HCT116 (cell line): ENCODE data around the gene SLCO2B1. TPM values are rescaled to one million over a fixed set of nuclear protein-coding genes. Genes with fewer than 3 reads are reported as not detected.

Source experiments
- ATAC-seq: fragments of 200-7000 bp; cut with Tn5 transposase; 2 replicates; pipeline ENCODE4 v1.9.1; 2020; ENCODE audit warnings: mild to moderate bottlenecking, moderate library complexity
- BruUV-seq: library from RNA; stranded (reverse); fragments of 400-500 nt; replicated peaks from 2 replicates; lab custom pipeline; 2021; lab: Mats Ljungman, UMichigan
- CTCF ChIA-PET: fragments of 300-600 bp; sonication (Branson Sonifier 250); formaldehyde crosslinking; loops from one replicate; lab custom pipeline; 2021; ENCODE audit warnings: antibody characterized with exemption; lab: Charles Lee
- POLR2A ChIA-PET: fragments of 300-600, 350-600 bp; sonication (Branson Sonifier 250); formaldehyde crosslinking; loops from one replicate; lab custom pipeline; 2021; ENCODE audit warnings: antibody characterized with exemption; lab: Charles Lee
- RAD21 ChIA-PET, 2 experiments: fragments of 300-600 bp; sonication (Branson Sonifier 250); formaldehyde crosslinking; loops; one replicate each; lab custom pipeline; 2023; ENCODE audit warnings: low total read pairs in 2 of 2; ENCODE audit not compliant: uncharacterized antibody in 2 of 2, unreplicated experiment in 2 of 2, low non-redundant PET in 1 of 2; lab: Charles Lee
- DNase-seq: peaks from one replicate; pipeline ENCODE4 v3.0.0-alpha.2; 2010; ENCODE audit warnings: low read depth, low spot score
- H2AFZ ChIP-seq: fragments of 200-600 bp; shearing (Covaris generic), sonication (generic); 2 replicates; pipeline ENCODE4 v1.6.1; 2017; ENCODE audit warnings: low read depth, mixed run types, mixed read lengths, antibody characterized with exemption, low read length; ENCODE audit not compliant: poor library complexity, severe bottlenecking
- H3K27ac ChIP-seq: 2 replicates; pipeline ENCODE4 v1.5.1; 2012; ENCODE audit warnings: low read depth, low read length
- H3K27me3 ChIP-seq: fragments of 200-600 bp; sonication (generic); 2 replicates; pipeline ENCODE4 v1.6.1; 2016; ENCODE audit warnings: mixed run types, low read length, mixed read lengths; ENCODE audit not compliant: insufficient read depth
- H3K36me3 ChIP-seq, 2 experiments: fragments of 200-500 bp in 1 of 2; fragments of 200-600 bp in 1 of 2; sonication (Bioruptor generic) in 1 of 2; sonication (generic) in 1 of 2; 2 replicates each; pipeline versions ENCODE4 v1.5.1 to v1.6.1; 2014 to 2016; ENCODE audit warnings: low read length in 2 of 2, inconsistent platforms in 1 of 2, mixed read lengths in 1 of 2, mixed run types in 1 of 2; ENCODE audit not compliant: insufficient read depth in 2 of 2, control insufficient read depth in 1 of 2
- H3K4me1 ChIP-seq, 2 experiments: fragments of 200-600 bp in 1 of 2; sonication (generic) in 1 of 2; 2 replicates each; pipeline versions ENCODE4 v1.5.1 to v1.6.1; 2012 to 2017; ENCODE audit warnings: low read length in 2 of 2, inconsistent platforms in 1 of 2, mild to moderate bottlenecking in 1 of 2, mixed read lengths in 1 of 2, mixed run types in 1 of 2, moderate library complexity in 1 of 2; ENCODE audit not compliant: insufficient read depth in 2 of 2, control insufficient read depth in 1 of 2
- H3K4me2 ChIP-seq: fragments of 200-600 bp; sonication (generic); 2 replicates; pipeline ENCODE4 v1.6.1; 2017; ENCODE audit warnings: mixed run types, low read length, mixed read lengths
- H3K4me3 ChIP-seq, 2 experiments: fragments of 200-600 bp in 1 of 2; sonication (generic) in 1 of 2; replicated peaks in 1 of 2; 2 replicates each; pipeline ENCODE4 v1.5.1; 2011 to 2016; ENCODE audit warnings: low read length in 2 of 2, control low read depth in 1 of 2, low read depth in 1 of 2, mild to moderate bottlenecking in 1 of 2, mixed read lengths in 1 of 2, mixed run types in 1 of 2
- H3K79me2 ChIP-seq: fragments of 200-600 bp; sonication (generic); 2 replicates; pipeline ENCODE4 v1.6.1; 2017; ENCODE audit warnings: mild to moderate bottlenecking, mixed run types, low read length, moderate library complexity, mixed read lengths; ENCODE audit not compliant: insufficient read depth
- H3K9ac ChIP-seq: fragments of 200-600 bp; sonication (generic); 2 replicates; pipeline ENCODE4 v1.6.1; 2016; ENCODE audit warnings: low read length, mixed read lengths
- H3K9me2 ChIP-seq: fragments of 200-600 bp; sonication (generic), shearing (Covaris generic); 2 replicates; pipeline ENCODE4 v1.6.1; 2017; ENCODE audit warnings: mixed run types, mild to moderate bottlenecking, moderate library complexity; ENCODE audit not compliant: insufficient read depth
- H3K9me3 ChIP-seq, 2 experiments: fragments of 200-500 bp in 1 of 2; fragments of 200-600 bp in 1 of 2; sonication (Bioruptor generic) in 1 of 2; sonication (generic) in 1 of 2; 2 replicates each; pipeline ENCODE4 v1.6.1; 2014 to 2017; ENCODE audit warnings: low read length in 2 of 2, mixed read lengths in 2 of 2, inconsistent platforms in 1 of 2, low read depth in 1 of 2, mild to moderate bottlenecking in 1 of 2, mixed run types in 1 of 2, moderate library complexity in 1 of 2; ENCODE audit not compliant: control insufficient read depth in 1 of 2, insufficient read depth in 1 of 2
- H4K20me1 ChIP-seq: fragments of 200-600 bp; sonication (generic), shearing (Covaris generic); 2 replicates; pipeline ENCODE4 v1.6.1; 2017; ENCODE audit warnings: mixed run types, mild to moderate bottlenecking, moderate library complexity; ENCODE audit not compliant: insufficient read depth
- ATF3 ChIP-seq: IDR thresholded peaks from 2 replicates; pipeline ENCODE4 v1.6.1; 2012
- CBX3 ChIP-seq: IDR thresholded peaks from 2 replicates; pipeline ENCODE4 v1.6.1; 2012; ENCODE audit warnings: low read depth
- CEBPB ChIP-seq: IDR thresholded peaks from 2 replicates; pipeline ENCODE4 v1.6.1; 2012; ENCODE audit warnings: low read depth
- CTCF ChIP-seq, 3 experiments: fragments of 200-600 bp in 1 of 3; sonication (generic) in 1 of 3; IDR thresholded peaks in 2 of 3; conservative IDR thresholded peaks in 1 of 3; 2 replicates each; pipeline ENCODE4 v1.5.1; 2012 to 2017; ENCODE audit warnings: low read depth in 2 of 3, low read length in 2 of 3, antibody characterized with exemption in 1 of 3, borderline replicate concordance in 1 of 3, control low read depth in 1 of 3, mild to moderate bottlenecking in 1 of 3, mixed read lengths in 1 of 3, mixed run types in 1 of 3, moderate library complexity in 1 of 3; ENCODE audit not compliant: insufficient read depth in 1 of 3
- EZH2 ChIP-seq: fragments of 200-600 bp; sonication (generic); IDR thresholded peaks from 2 replicates; pipeline ENCODE4 v1.6.1; 2017; ENCODE audit warnings: antibody characterized with exemption, mixed run types
- EZH2phosphoT487 ChIP-seq: fragments of 200-600 bp; IDR thresholded peaks from 2 replicates; pipeline ENCODE4 v1.6.1; 2018; ENCODE audit warnings: antibody characterized with exemption, borderline replicate concordance
- FOSL1 ChIP-seq: IDR thresholded peaks from 2 replicates; pipeline ENCODE4 v1.6.1; 2012; ENCODE audit warnings: low read depth
- JUND ChIP-seq: IDR thresholded peaks from 2 replicates; pipeline ENCODE4 v1.6.1; 2012
- MAX ChIP-seq: IDR thresholded peaks from 2 replicates; pipeline ENCODE4 v1.6.1; 2012
- POLR2A ChIP-seq: IDR thresholded peaks from 2 replicates; pipeline ENCODE4 v1.7.0; 2011; ENCODE audit warnings: borderline replicate concordance; ENCODE audit not compliant: insufficient read depth, insufficient read length; ENCODE audit errors: extremely low read depth
- POLR2AphosphoS5 ChIP-seq: IDR thresholded peaks from 2 replicates; pipeline ENCODE4 v1.6.1; 2011; ENCODE audit warnings: mild to moderate bottlenecking, low read depth, low read length, moderate library complexity
- RAD21 ChIP-seq: IDR thresholded peaks from 2 replicates; pipeline ENCODE4 v1.6.1; 2012; ENCODE audit warnings: low read depth, mild to moderate bottlenecking
- REST ChIP-seq: IDR thresholded peaks from 2 replicates; pipeline ENCODE4 v1.6.1; 2012; ENCODE audit warnings: low read depth
- SRF ChIP-seq: IDR thresholded peaks from 2 replicates; pipeline ENCODE4 v1.6.1; 2012; ENCODE audit warnings: low read depth
- TCF7L2 ChIP-seq: IDR thresholded peaks from 2 replicates; pipeline ENCODE4 v1.7.0; 2011; ENCODE audit warnings: borderline replicate concordance, inconsistent platforms; ENCODE audit not compliant: insufficient read depth, insufficient read length; ENCODE audit errors: extremely low read depth
- YY1 ChIP-seq: IDR thresholded peaks from 2 replicates; pipeline ENCODE4 v1.6.1; 2011; ENCODE audit warnings: low read length, low read depth, moderate library complexity, mild to moderate bottlenecking; ENCODE audit not compliant: insufficient replicate concordance; ENCODE audit errors: extremely low read depth
- ZBTB33 ChIP-seq: IDR thresholded peaks from 2 replicates; pipeline ENCODE4 v1.6.1; 2011; ENCODE audit warnings: mild to moderate bottlenecking, low read length, moderate library complexity; ENCODE audit not compliant: insufficient replicate concordance; ENCODE audit errors: extremely low read depth
- ZFX ChIP-seq: fragments of 450-650 bp; IDR thresholded peaks from 2 replicates; pipeline ENCODE4 v1.6.1; 2017
- ZNF274 ChIP-seq: fragments of 200-500 bp; sonication (Bioruptor generic); IDR thresholded peaks from 2 replicates; pipeline ENCODE4 v1.6.1; 2014; ENCODE audit warnings: mild to moderate bottlenecking, low read depth, low read length, inconsistent platforms
- intact Hi-C: fragments of 100-400 bp; cut with micrococcal nuclease; formaldehyde crosslinking; loops from 2 replicates; pipeline ENCODE4 v1.10.0; 2022
- total RNA-seq: library from RNA; stranded (reverse); gene quantifications from one replicate; pipeline ENCODE4 v1.2.1, GENCODE V29; 2021; ENCODE audit not compliant: unreplicated experiment

The SLCO2B1 gene
- total RNA-seq, 1 experiment from 2014 or later = 0.81 TPM

GRCh38 chr11:75152090-75152489 is 1.2 kb downstream of the SLCO2B1 start:
- no peaks in the 10 kb centered on the region for H3K9me2 ChIP-seq
- intact Hi-C loops = no loop called here
- TF ChIP-seq MAX (no peak), CBX3 (no peak), FOSL1 (no peak), EZH2 (no peak), TCF7L2 (no peak), ATF3 (no peak), ZBTB33 (no peak), SRF (no peak), RAD21 (no peak), REST (no peak), ZNF274 (no peak), YY1 (no peak), ZFX (no peak), POLR2AphosphoS5 (no peak), POLR2A (no peak), CEBPB (no peak), EZH2phosphoT487 (no peak), JUND (no peak), CTCF (IDR thresholded peaks at IDR 0.05 in 2 of 3, conservative IDR thresholded peaks at IDR 0.05 in 1 of 3; ENCODE audit: borderline replicate concordance in 1 of 3, insufficient read depth in 1 of 3, low read depth in 2 of 3, low read length in 2 of 3) (no peak)
- H3K9me3 ChIP-seq = no peaks in the 10 kb centered on the region
- no peaks in the 10 kb centered on the region for H3K36me3 ChIP-seq
- no peak overlapping the region for H3K27ac ChIP-seq
- peaks cover 4% of the 10 kb centered on the region; the same call in 1 of the 2 replicates for H3K27me3 ChIP-seq
- H3K79me2 ChIP-seq = no peaks in the 10 kb centered on the region
- no peak overlapping the region for H3K4me2 ChIP-seq
- H2AFZ ChIP-seq = no peak overlapping the region
- H3K4me3 ChIP-seq = no peak overlapping the region
- H4K20me1 ChIP-seq = no peaks in the 10 kb centered on the region
- no peak for DNase-seq
- H3K4me1 ChIP-seq = no peaks in the 10 kb centered on the region
- ChIA-PET CTCF (no interaction called here), RAD21 (no interaction called here), POLR2A (no interaction called here)
- H3K9ac ChIP-seq = no peak overlapping the region
- no TSS peak for BruUV-seq
- no peak for ATAC-seq
